Measurements from ENCODE around the gene RAB40AL. TPM values are rescaled to one million over a fixed set of nuclear protein-coding genes. Genes with fewer than 3 reads are reported as not detected.
"Not testable (repeated sequence)": the region's sequence is repeated elsewhere in the genome, so short reads cannot be mapped to it uniquely, and the experiment has no call there.

The RAB40AL gene
- total RNA-seq, 2 donors from 2014 or later, result 0.64 to 1.5 TPM

DNA sequence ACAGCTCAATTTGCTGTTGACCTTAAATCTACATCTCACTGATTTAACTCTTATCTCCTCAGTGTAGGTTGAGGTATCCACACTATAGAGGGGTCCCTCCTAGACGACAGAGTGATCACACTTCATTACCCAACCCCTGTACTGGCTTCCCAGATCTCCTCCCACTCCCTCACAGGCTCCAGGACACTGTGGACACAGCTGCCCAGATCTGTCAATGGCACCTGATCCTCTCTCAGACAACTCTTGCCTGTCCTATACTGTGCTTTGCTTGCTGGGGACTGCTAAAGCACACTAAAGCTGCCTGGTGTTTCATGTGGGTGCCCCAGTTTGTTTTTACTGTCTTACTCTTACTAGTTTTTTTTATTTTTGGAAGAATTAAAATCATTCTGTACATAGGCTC is 27.9 kb downstream of the RAB40AL start:
- TF ChIP-seq, protein P1, sequence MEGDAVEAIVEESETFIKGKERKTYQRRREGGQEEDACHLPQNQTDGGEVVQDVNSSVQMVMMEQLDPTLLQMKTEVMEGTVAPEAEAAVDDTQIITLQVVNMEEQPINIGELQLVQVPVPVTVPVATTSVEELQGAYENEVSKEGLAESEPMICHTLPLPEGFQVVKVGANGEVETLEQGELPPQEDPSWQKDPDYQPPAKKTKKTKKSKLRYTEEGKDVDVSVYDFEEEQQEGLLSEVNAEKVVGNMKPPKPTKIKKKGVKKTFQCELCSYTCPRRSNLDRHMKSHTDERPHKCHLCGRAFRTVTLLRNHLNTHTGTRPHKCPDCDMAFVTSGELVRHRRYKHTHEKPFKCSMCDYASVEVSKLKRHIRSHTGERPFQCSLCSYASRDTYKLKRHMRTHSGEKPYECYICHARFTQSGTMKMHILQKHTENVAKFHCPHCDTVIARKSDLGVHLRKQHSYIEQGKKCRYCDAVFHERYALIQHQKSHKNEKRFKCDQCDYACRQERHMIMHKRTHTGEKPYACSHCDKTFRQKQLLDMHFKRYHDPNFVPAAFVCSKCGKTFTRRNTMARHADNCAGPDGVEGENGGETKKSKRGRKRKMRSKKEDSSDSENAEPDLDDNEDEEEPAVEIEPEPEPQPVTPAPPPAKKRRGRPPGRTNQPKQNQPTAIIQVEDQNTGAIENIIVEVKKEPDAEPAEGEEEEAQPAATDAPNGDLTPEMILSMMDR (conservative IDR thresholded peaks at IDR 0.05), result no peak
- no peak overlapping the region for H3K27ac ChIP-seq (ENCODE audit: low read depth, low read length)
- H3K4me1 ChIP-seq (ENCODE audit: control insufficient read depth, insufficient read depth, low read length), result no peaks in the 10 kb centered on the region
- peaks cover 36% of the 10 kb centered on the region for H3K9me3 Mint-ChIP-seq
- no peak overlapping the region for H3K4me3 ChIP-seq (ENCODE audit: low read length)
- H3K36me3 Mint-ChIP-seq (ENCODE audit: low read depth), result no peaks in the 10 kb centered on the region
- H3K9me3 ChIP-seq (ENCODE audit: control insufficient read depth, low read length), result peaks cover 17% of the 10 kb centered on the region
- H3K36me3 ChIP-seq (ENCODE audit: control insufficient read depth, insufficient read depth, low read length), result no peaks in the 10 kb centered on the region
- no peak overlapping the region for H3K9ac ChIP-seq (ENCODE audit: extremely low read depth, low read length, poor library complexity, severe bottlenecking)
- H3K27me3 ChIP-seq (ENCODE audit: control insufficient read depth, insufficient read depth, low read length, poor library complexity, severe bottlenecking), result no peaks in the 10 kb centered on the region
- DNase-seq, result no peak
- no peak overlapping the region for H3K4me3 Mint-ChIP-seq
- WGBS, 2 experiments (ENCODE audit: insufficient coverage in 1 of 2, insufficient read length in 1 of 2), result 80% methylated on average over 1 of the region's 1 CpG; no CpG with 5 or more reads in 1 of the 2 experiments
- H3K27me3 Mint-ChIP-seq (ENCODE audit: insufficient read depth), result peaks cover 2% of the 10 kb centered on the region
- no peaks in the 10 kb centered on the region for H3K4me1 Mint-ChIP-seq
- H3K27ac Mint-ChIP-seq, result no peak overlapping the region

DNA sequence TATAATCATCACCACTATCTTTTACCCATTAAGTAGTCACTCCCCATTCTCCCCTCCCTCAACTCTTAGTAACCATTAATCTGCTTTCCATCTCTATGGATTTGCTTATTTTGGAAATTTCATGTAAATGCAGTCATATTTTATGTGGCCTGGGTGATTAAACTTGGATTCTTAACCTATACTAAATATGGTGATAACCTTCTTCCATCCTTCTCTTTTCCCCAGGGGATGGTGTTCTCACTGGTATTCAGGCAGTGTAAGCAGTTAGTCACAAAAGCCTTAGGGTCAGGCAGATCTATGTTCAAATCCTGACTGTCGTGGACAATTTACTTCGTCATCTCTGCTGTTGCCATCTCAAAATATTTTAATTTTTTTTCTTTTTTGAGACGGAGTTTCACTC is 29.6 kb downstream of the RAB40AL start:
- H3K9ac ChIP-seq (ENCODE audit: extremely low read depth, low read length, poor library complexity, severe bottlenecking), result no peak overlapping the region
- no peaks in the 10 kb centered on the region for H3K36me3 Mint-ChIP-seq (ENCODE audit: low read depth)
- H3K9me3 Mint-ChIP-seq, result peaks cover 45% of the 10 kb centered on the region
- TF ChIP-seq, protein P1 (conservative IDR thresholded peaks at IDR 0.05), result no peak
- no peak overlapping the region for H3K4me3 ChIP-seq (ENCODE audit: low read length)
- no peak overlapping the region for H3K4me3 Mint-ChIP-seq
- no peaks in the 10 kb centered on the region for H3K27me3 ChIP-seq (ENCODE audit: control insufficient read depth, insufficient read depth, low read length, poor library complexity, severe bottlenecking)
- no peaks in the 10 kb centered on the region for H3K4me1 ChIP-seq (ENCODE audit: control insufficient read depth, insufficient read depth, low read length)
- WGBS, 2 experiments (ENCODE audit: insufficient coverage in 1 of 2, insufficient read length in 1 of 2), result 76 to 97% methylated on average over 2 to 3 of the region's 3 CpGs
- no peaks in the 10 kb centered on the region for H3K36me3 ChIP-seq (ENCODE audit: control insufficient read depth, insufficient read depth, low read length)
- H3K27ac Mint-ChIP-seq, result no peak overlapping the region
- no peaks in the 10 kb centered on the region for H3K4me1 Mint-ChIP-seq
- no peak for DNase-seq
- peaks cover 2% of the 10 kb centered on the region for H3K27me3 Mint-ChIP-seq (ENCODE audit: insufficient read depth)
- no peak overlapping the region for H3K27ac ChIP-seq (ENCODE audit: low read depth, low read length)
- H3K9me3 ChIP-seq (ENCODE audit: control insufficient read depth, low read length), result peaks cover 32% of the 10 kb centered on the region

DNA sequence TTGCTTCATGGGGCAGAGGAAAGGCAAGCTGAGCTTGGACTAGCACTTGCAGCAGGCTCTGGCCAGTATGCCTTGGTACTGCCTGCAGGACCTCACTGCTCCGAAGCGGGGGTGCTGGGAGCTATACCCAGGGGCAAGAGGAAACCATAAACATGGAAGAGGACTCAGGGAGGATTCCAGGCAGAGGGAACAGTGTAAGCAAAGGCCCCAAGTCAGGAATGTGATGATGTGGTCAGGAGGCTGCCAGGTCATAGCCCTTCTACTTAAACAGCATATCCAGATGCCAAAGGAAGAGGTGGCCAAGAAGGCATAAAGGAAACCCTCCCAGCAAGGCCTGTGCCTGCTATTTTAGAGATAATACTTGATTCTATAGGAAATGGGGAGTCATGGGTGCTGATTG is 31.1 kb downstream of the RAB40AL start:
- Histone ChIP-seq H3K9me3 (ENCODE audit: control insufficient read depth, low read length) (peaks cover 36% of the 10 kb centered on the region), H3K27me3 (ENCODE audit: control insufficient read depth, insufficient read depth, low read length, poor library complexity, severe bottlenecking) (no peaks in the 10 kb centered on the region), H3K9ac (ENCODE audit: extremely low read depth, low read length, poor library complexity, severe bottlenecking) (no peak overlapping the region), H3K27ac (ENCODE audit: low read depth, low read length) (no peak overlapping the region), H3K4me1 (ENCODE audit: control insufficient read depth, insufficient read depth, low read length) (no peaks in the 10 kb centered on the region), H3K36me3 (ENCODE audit: control insufficient read depth, insufficient read depth, low read length) (no peaks in the 10 kb centered on the region), H3K4me3 (ENCODE audit: low read length) (no peak overlapping the region)
- no peaks in the 10 kb centered on the region for H3K36me3 Mint-ChIP-seq (ENCODE audit: low read depth)
- 93% methylated on average over 2 of the region's 2 CpGs; no CpG with 5 or more reads in 1 of the 2 experiments for WGBS, 2 experiments (ENCODE audit: insufficient coverage in 1 of 2, insufficient read length in 1 of 2)
- no peaks in the 10 kb centered on the region for H3K4me1 Mint-ChIP-seq
- H3K27ac Mint-ChIP-seq, result no peak overlapping the region
- peaks cover 57% of the 10 kb centered on the region for H3K9me3 Mint-ChIP-seq
- H3K27me3 Mint-ChIP-seq (ENCODE audit: insufficient read depth), result peaks cover 4% of the 10 kb centered on the region
- DNase-seq, result no peak
- H3K4me3 Mint-ChIP-seq, result no peak overlapping the region
- TF ChIP-seq, protein P1 (conservative IDR thresholded peaks at IDR 0.05), result no peak

DNA sequence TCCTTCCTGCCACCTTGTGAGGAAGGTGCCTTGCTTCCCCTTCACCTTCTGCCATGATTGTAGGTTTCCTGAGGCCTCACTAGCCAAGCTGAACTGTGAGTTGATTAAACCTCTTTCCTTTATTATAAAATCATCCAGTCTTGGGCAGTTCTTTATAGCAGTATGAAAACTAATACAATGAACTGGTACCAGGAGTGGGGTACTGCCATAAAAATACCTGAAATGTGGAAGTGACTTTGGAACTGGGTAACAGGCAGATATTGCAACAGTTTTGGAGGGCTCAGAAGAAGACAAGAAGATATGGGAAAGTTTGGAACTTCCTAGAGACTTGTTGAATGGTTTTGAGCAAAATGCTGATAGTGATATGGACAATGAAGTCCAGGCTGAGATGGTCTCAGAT is 34.5 kb downstream of the RAB40AL start:
- not testable (repeated sequence) for H3K36me3 Mint-ChIP-seq (ENCODE audit: low read depth); H3K27ac Mint-ChIP-seq; H3K4me1 ChIP-seq (ENCODE audit: control insufficient read depth, insufficient read depth, low read length); H3K4me1 Mint-ChIP-seq; H3K27ac ChIP-seq (ENCODE audit: low read depth, low read length); H3K9ac ChIP-seq (ENCODE audit: extremely low read depth, low read length, poor library complexity, severe bottlenecking); DNase-seq; H3K4me3 ChIP-seq (ENCODE audit: low read length); H3K27me3 ChIP-seq (ENCODE audit: control insufficient read depth, insufficient read depth, low read length, poor library complexity, severe bottlenecking); H3K4me3 Mint-ChIP-seq; H3K36me3 ChIP-seq (ENCODE audit: control insufficient read depth, insufficient read depth, low read length)
- Mint-ChIP-seq H3K9me3 (peaks cover 66% of the 10 kb centered on the region), H3K27me3 (ENCODE audit: insufficient read depth) (peaks cover 13% of the 10 kb centered on the region)
- H3K9me3 ChIP-seq (ENCODE audit: control insufficient read depth, low read length), result peaks cover 36% of the 10 kb centered on the region

Data from endodermal cell (in vitro differentiated cells).